PC-9 (cell line): Measurements from ENCODE around the gene CTDP1. TPM values are rescaled to one million over a fixed set of nuclear protein-coding genes. Genes with fewer than 3 reads are reported as not detected.

ENCODE experiments used
- BruUV-seq: library from RNA; stranded (reverse); fragments of 400-500 nt; replicated peaks from 2 replicates; lab custom pipeline; 2021; lab: Mats Ljungman, UMichigan
- CTCF ChIA-PET: fragments of 300-600 bp; sonication (Branson Sonifier 250); formaldehyde crosslinking; loops from one replicate; lab custom pipeline; 2022; ENCODE audit warnings: antibody characterized with exemption; lab: Charles Lee
- POLR2A ChIA-PET: fragments of 300-600 bp; sonication (Branson Sonifier 250); formaldehyde crosslinking; loops from one replicate; lab custom pipeline; 2022; ENCODE audit warnings: antibody characterized with exemption; ENCODE audit not compliant: unreplicated experiment; lab: Charles Lee
- DNase-seq, 2 experiments: peaks; one replicate each; pipeline versions ENCODE4 v3.0.0 to v3.0.0-alpha.2; 2015 to 2022; ENCODE audit warnings: mixed read lengths in 1 of 2
- H2AFZ ChIP-seq: fragments of 200-600 bp; sonication (generic); 2 replicates; pipeline ENCODE4 v1.8.1; 2017; ENCODE audit warnings: antibody characterized with exemption
- H3F3A ChIP-seq: fragments of 200-600 bp; sonication (generic); 2 replicates; pipeline ENCODE4 v1.8.1; 2017; ENCODE audit warnings: antibody characterized with exemption, mild to moderate bottlenecking, low read depth; ENCODE audit not compliant: insufficient read depth
- H3K27ac ChIP-seq: fragments of 200-600 bp; sonication (generic); 2 replicates; pipeline ENCODE4 v1.6.1; 2016; ENCODE audit warnings: mixed run types
- H3K27me3 ChIP-seq: fragments of 200-600 bp; sonication (generic); 2 replicates; pipeline ENCODE4 v1.6.1; 2016; ENCODE audit warnings: low read depth, mixed run types; ENCODE audit not compliant: insufficient read depth
- H3K36me3 ChIP-seq: fragments of 200-600 bp; sonication (generic); 2 replicates; pipeline ENCODE4 v1.6.1; 2016; ENCODE audit warnings: low read depth, mixed run types
- H3K4me1 ChIP-seq: fragments of 200-600 bp; sonication (generic); replicated peaks from 2 replicates; pipeline ENCODE4 v1.6.1; 2016; ENCODE audit warnings: mixed run types; ENCODE audit not compliant: insufficient read depth
- H3K4me2 ChIP-seq: fragments of 200-600 bp; sonication (generic); 2 replicates; pipeline ENCODE4 v1.6.1; 2017; ENCODE audit warnings: mixed run types
- H3K4me3 ChIP-seq: fragments of 200-600 bp; sonication (generic); 2 replicates; pipeline ENCODE4 v1.6.1; 2016; ENCODE audit warnings: mixed run types
- H3K79me2 ChIP-seq: fragments of 200-600 bp; sonication (generic); 2 replicates; pipeline ENCODE4 v1.6.1; 2017; ENCODE audit warnings: low read depth, mixed run types
- H3K9me2 ChIP-seq: fragments of 200-600 bp; sonication (generic); 2 replicates; pipeline ENCODE4 v1.8.1; 2017; ENCODE audit warnings: mild to moderate bottlenecking; ENCODE audit not compliant: insufficient read depth
- H3K9me3 ChIP-seq: fragments of 200-600 bp; sonication (generic); 2 replicates; pipeline ENCODE4 v1.8.1; 2016; ENCODE audit warnings: low read depth; ENCODE audit not compliant: insufficient read depth
- H4K20me1 ChIP-seq: fragments of 200-600 bp; sonication (generic); 2 replicates; pipeline ENCODE4 v1.8.1; 2017; ENCODE audit not compliant: insufficient read depth
- CTCF ChIP-seq: fragments of 200-600 bp; sonication (generic); conservative IDR thresholded peaks from 2 replicates; pipeline ENCODE4 v1.6.1; 2017; ENCODE audit warnings: mixed run types, antibody characterized with exemption, mild to moderate bottlenecking, moderate library complexity
- EZH2 ChIP-seq: fragments of 200-600 bp; sonication (generic); IDR thresholded peaks from 2 replicates; pipeline ENCODE4 v1.8.0; 2017; ENCODE audit warnings: antibody characterized with exemption, low read depth
- intact Hi-C: fragments of 100-400 bp; cut with micrococcal nuclease; formaldehyde crosslinking; loops from one replicate; pipeline ENCODE4 v1.10.0; 2022; ENCODE audit not compliant: unreplicated experiment
- total RNA-seq: library from RNA; stranded (reverse); gene quantifications from 2 replicates; pipeline ENCODE4 v1.2.3, GENCODE V29; 2021

The CTDP1 gene
- total RNA-seq, 1 experiment from 2014 or later, result 16.0 TPM

- H3K4me1 ChIP-seq, result no peaks in the 10 kb centered on the region
- intact Hi-C loops, result no loop called here
- CTCF ChIA-PET, result no interaction called here
- H2AFZ ChIP-seq, result no peak overlapping the region
- no TSS peak for BruUV-seq
- no peaks in the 10 kb centered on the region; the same call in 1 of the 2 replicates for H3K9me3 ChIP-seq
- H3K27me3 ChIP-seq, result no peaks in the 10 kb centered on the region
- H3F3A ChIP-seq, result 0 out of 2 replicates have a peak, but pooled peaks cover 4% of the 10 kb centered on the region
- no peaks in the 10 kb centered on the region; the same call in 1 of the 2 replicates for H4K20me1 ChIP-seq
- no peak for DNase-seq
- H3K27ac ChIP-seq, result no peak overlapping the region
- no peak overlapping the region for H3K4me2 ChIP-seq
- H3K4me3 ChIP-seq, result no peak overlapping the region
- H3K79me2 ChIP-seq, result no peaks in the 10 kb centered on the region
- no peaks in the 10 kb centered on the region for H3K36me3 ChIP-seq
- POLR2A ChIA-PET, result no interaction called here
- no peaks in the 10 kb centered on the region for H3K9me2 ChIP-seq
- no peak for TF ChIP-seq EZH2
- no peak for TF ChIP-seq CTCF
These were observed 43.4 kb downstream of the CTDP1 start for GRCh38 chr18:79723036-79723435.

DNA sequence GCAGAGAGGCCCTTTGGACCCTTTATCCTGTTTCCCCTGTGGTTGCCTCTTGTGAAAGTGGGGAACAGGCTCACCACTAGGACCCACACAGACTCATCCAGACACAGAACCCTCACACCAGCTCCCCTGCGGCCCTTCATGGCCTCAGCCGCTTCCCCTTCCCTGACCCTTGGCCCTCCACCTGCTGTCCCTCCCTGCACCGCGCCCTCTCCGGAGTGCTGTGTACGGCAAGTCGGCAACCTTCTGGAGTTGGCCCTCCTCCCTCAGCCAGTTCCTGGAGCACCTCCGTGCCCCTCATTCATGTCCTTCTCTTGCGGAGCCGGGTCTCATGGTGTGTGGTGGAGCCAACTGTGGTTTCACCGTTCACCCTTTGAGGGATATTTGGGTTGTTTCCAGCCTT, 44.0 kb downstream of the CTDP1 start:
- Histone ChIP-seq H3K36me3 (peaks cover 3% of the 10 kb centered on the region; the same call in 1 of the 2 replicates), H3F3A (0 out of 2 replicates have a peak, but pooled peaks cover 4% of the 10 kb centered on the region), H4K20me1 (no peaks in the 10 kb centered on the region; the same call in 1 of the 2 replicates), H3K9me3 (no peaks in the 10 kb centered on the region; the same call in 1 of the 2 replicates), H3K4me2 (no peak overlapping the region), H3K9me2 (no peaks in the 10 kb centered on the region), H3K4me3 (no peak overlapping the region), H3K4me1 (no peaks in the 10 kb centered on the region), H2AFZ (no peak overlapping the region), H3K27me3 (no peaks in the 10 kb centered on the region), H3K79me2 (no peaks in the 10 kb centered on the region), H3K27ac (no peak overlapping the region)
- BruUV-seq, result no TSS peak
- no peak for TF ChIP-seq EZH2
- DNase-seq, result no peak
- intact Hi-C loops, result no loop called here
- ChIA-PET POLR2A (no interaction called here), CTCF (no interaction called here)

- intact Hi-C loops, result no loop called here
- no peaks in the 10 kb centered on the region; the same call in 1 of the 2 replicates for H4K20me1 ChIP-seq
- POLR2A ChIA-PET, result no interaction called here
These were observed 44.9 kb downstream of the CTDP1 start for GRCh38 chr18:79724299-79725080.

More at GRCh38 chr18:79724299-79725080, 44.9 kb downstream of the CTDP1 start:
- Histone ChIP-seq H3K9me2 (no peaks in the 10 kb centered on the region), H3K9me3 (no peaks in the 10 kb centered on the region), H3K27ac (no peak overlapping the region), H3K79me2 (no peaks in the 10 kb centered on the region), H3K36me3 (peaks cover 8% of the 10 kb centered on the region; the same call in 1 of the 2 replicates), H3K4me2 (no peak overlapping the region), H3K4me3 (no peak overlapping the region), H3K27me3 (no peaks in the 10 kb centered on the region), H2AFZ (no peak overlapping the region), H3F3A (0 out of 2 replicates have a peak, but pooled peaks cover 4% of the 10 kb centered on the region), H3K4me1 (no peaks in the 10 kb centered on the region)
- no peak for DNase-seq
- CTCF ChIA-PET, result no interaction called here
- no TSS peak for BruUV-seq
- TF ChIP-seq CTCF (no peak), EZH2 (no peak)
